Gastrocnemius medialis (tissue), 4 donors: ENCODE measurements around the gene RBMS3.
"Not testable (repeated sequence)": the region's sequence is repeated elsewhere in the genome, so short reads cannot be mapped to it uniquely, and the experiment has no call there.

Source experiments
- CTCF ChIP-seq, 5 experiments: fragments of 450-650 bp in 3 of 5; fragments of 200-600 bp in 2 of 5; sonication (generic) in 2 of 5; IDR thresholded peaks in 4 of 5; conservative IDR thresholded peaks in 1 of 5; 1 replicate in 4 of 5; 2 replicates in 1 of 5; pipeline ENCODE4 v1.5.1; 2016 to 2019; ENCODE audit warnings: antibody characterized with exemption in 5 of 5, mild to moderate bottlenecking in 3 of 5, moderate library complexity in 3 of 5
- POLR2A ChIP-seq, 2 donors: fragments of 450-650 bp; IDR thresholded peaks; one replicate each; pipeline ENCODE4 v1.6.1; 2017; ENCODE audit warnings: antibody characterized with exemption in 2 of 2, mild to moderate bottlenecking in 2 of 2, moderate library complexity in 2 of 2

DNA sequence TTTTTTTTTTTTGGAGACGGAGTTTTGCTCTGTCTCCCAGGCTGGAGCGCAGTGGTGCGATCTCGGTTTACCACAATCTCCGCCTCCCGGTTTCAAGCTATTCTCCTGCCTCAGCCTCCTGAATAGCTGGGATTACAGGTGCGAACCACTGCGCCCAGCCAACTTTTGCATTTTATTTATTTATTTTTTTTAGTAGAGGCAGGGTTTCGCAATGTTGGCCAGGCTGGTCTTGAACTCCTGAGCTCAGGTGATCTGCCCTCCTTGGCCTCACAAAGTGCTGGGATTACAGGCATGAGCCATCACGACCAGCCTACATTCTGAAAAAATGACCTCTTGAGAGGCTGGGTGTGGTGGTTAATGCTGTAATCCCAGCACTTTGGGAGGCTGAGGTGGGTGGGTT lies 243.6 kb downstream of the RBMS3 start:
- not testable (repeated sequence) for TF ChIP-seq POLR2A (IDR thresholded peaks at IDR 0.05); CTCF (IDR thresholded peaks at IDR 0.05 in 4 of 5, conservative IDR thresholded peaks at IDR 0.05 in 1 of 5)
